IPS-11a (cell line): ENCODE measurements around the gene GARIN5A.
"Not testable (repeated sequence)": the region's sequence is repeated elsewhere in the genome, so short reads cannot be mapped to it uniquely, and the experiment has no call there.

ENCODE experiments used
- H3K4me3 ChIP-seq: one replicate; pipeline ENCODE4 v1.5.1; 2013; ENCODE audit warnings: low read depth, low read length, control low read depth

Gene GARIN5A

GRCh38 chr19:50465986-50466705 is 10.5 kb downstream of the GARIN5A start:
- no peak overlapping the region for H3K4me3 ChIP-seq

GRCh38 chr19:50465000-50465399 is 11.6 kb downstream of the GARIN5A start:
- H3K4me3 ChIP-seq = no peak overlapping the region

GRCh38 chr19:50464348-50464747 is 12.3 kb downstream of the GARIN5A start:
- H3K4me3 ChIP-seq = no peak overlapping the region

DNA sequence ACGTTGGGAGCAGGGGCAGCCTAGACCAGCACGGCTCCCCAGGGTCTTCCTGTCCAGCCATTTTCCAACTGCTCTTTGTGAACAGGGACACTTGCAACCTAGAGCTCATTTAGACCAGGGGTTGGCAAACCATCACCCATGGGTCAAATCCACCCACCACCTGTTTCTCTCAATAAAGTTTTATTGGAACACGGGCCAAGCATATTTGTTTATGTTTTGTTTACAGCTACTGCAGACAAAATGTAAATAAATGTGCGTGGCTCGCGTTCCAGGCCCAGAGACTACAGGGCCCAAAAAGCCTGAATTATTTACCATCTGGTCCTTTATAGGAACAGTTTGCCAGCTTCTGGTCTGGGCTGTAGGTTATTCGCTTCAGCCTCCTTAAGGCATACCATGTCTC is 13.7 kb downstream of the GARIN5A start:
- H3K4me3 ChIP-seq = no peak overlapping the region

- no peak overlapping the region for H3K4me3 ChIP-seq
Measured at GRCh38 chr19:50461066-50461875, 15.4 kb downstream of the GARIN5A start.

DNA sequence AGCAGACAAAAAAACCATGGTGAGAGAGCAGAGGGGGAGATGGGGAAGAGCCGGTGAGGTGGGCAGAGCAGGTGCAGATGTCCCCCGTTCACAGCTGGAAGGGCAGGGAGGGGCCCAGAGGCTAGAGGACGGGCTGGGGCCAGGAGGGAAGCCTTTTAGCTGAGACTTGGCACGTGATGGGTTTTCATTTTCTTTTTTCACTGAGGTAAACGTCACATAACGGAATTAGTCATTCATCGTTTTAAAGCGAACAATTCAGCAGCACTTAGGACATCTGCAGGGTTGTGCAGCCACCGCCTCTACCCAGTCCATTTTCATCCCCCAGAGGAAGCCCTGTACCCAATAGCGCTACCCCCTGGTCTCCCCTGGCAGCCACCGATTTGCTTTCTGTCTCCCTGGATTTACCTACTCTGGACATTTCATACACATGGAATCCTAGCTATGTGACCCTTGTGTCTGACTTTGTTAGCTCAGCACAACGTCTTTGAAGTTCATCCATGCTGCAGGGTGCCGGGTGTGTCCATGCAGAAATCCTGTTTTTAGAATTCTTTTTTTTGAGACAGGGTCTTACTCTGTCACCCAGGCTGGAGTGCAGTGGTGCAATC is 16.4 kb downstream of the GARIN5A start:
- H3K4me3 ChIP-seq = no peak overlapping the region

GRCh38 chr19:50459638-50460037 is 17.0 kb downstream of the GARIN5A start:
- no peak overlapping the region for H3K4me3 ChIP-seq

GRCh38 chr19:50459067-50459456 is 17.6 kb downstream of the GARIN5A start:
- no peak overlapping the region for H3K4me3 ChIP-seq

DNA sequence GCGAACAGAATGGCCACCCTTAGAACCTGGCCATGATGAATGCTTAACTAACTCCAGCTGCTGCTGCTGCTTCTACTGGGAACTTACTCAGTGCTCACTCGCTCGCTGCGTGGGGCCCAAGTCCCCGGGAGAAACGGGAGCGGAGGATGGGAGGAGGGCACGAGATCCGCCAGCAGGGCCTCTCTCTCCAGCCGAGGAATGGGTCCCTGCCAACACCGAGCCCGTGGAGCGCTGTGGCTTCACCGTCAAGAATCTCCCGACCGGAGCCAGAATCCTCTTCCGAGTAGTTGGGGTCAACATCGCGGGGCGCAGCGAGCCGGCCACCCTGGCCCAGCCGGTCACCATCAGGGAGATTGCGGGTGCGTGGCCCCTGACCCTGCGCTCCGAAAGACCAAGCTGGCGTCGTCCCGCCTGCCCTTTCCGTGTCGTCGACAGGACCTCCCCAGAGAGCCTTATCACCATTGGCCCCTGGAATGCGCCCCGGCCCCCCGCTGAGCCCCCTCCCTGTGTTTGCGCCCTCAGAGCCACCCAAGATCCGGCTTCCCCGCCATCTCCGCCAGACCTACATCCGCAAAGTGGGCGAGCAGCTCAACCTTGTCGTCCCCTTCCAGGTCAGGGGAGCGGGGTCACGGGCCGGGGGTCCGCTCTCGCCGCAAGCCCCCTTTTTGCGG is 18.1 kb downstream of the GARIN5A start:
- H3K4me3 ChIP-seq = no peak overlapping the region

- no peak overlapping the region for H3K4me3 ChIP-seq
Measured at GRCh38 chr19:50457300-50457699, 19.3 kb downstream of the GARIN5A start.

- H3K4me3 ChIP-seq = no peak overlapping the region
Measured at GRCh38 chr19:50455992-50456391, 20.7 kb downstream of the GARIN5A start.

DNA sequence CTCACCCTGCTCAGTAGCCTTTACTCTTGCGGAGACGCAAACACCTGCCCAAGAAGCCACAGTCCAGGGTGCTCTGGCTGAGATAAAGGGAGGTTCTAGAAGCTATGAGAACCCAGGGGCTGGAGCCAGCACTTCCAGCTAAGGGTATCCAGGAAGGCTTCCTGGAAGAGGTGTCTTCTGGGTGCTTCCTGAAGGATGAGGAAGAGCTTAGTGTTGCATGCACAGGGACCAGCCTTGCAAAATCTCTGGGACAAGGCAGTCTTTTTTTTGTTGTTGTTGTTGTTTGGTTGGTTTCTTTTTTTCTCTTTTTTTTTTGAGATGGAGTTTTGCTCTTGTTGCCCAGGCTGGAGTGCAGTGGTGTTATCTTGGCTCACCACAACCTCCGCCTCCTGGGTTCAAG is 23.4 kb downstream of the GARIN5A start:
- no peak overlapping the region for H3K4me3 ChIP-seq

- no peak overlapping the region for H3K4me3 ChIP-seq
Measured at GRCh38 chr19:50451223-50451534, 25.5 kb downstream of the GARIN5A start.

- no peak overlapping the region for H3K4me3 ChIP-seq
Measured at GRCh38 chr19:50450369-50451222, 26.1 kb downstream of the GARIN5A start.

- no peak overlapping the region for H3K4me3 ChIP-seq
Measured at GRCh38 chr19:50449236-50449899, 27.3 kb downstream of the GARIN5A start.

- H3K4me3 ChIP-seq = no peak overlapping the region
Measured at GRCh38 chr19:50447750-50448149, 28.9 kb downstream of the GARIN5A start.

DNA sequence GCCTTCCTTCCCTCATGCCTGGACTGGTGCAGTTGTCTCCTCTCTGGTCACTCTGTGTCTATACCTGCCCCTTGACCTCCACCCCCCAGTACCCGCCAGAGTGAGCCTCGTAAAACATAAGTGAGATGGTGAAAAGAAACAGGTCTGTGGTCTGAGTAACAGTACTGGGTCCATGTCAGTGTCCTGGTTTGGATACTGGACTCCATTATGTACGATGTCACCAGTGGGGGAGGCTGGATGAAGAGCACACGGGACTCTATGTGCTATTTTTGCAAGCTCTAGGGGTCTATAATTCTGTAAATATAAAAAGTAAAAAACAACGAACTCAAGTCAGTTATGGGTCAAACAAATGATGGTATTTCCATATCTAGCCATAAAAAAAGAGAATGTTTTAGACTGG is 29.6 kb downstream of the GARIN5A start:
- H3K4me3 ChIP-seq = no peak overlapping the region

GRCh38 chr19:50444059-50444458 is 32.6 kb downstream of the GARIN5A start:
- no peak overlapping the region for H3K4me3 ChIP-seq

DNA sequence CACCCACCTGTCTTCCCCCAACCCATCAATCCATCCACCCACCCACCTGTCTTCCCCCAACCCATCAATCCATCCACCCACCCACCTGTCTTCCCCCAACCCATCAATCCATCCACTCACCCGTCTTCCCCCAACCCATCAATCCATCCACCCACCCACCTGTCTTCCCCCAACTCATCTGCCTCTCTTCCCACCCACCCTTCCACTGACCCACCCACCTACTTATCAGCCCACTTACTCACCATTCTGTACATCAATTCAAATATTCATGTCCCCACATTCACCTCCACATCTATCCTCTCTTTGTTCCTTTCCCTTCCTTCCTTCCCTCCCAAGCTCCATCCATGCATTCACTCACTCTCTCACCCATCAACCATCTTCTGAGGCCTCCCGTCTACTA is 37.5 kb downstream of the GARIN5A start:
- H3K4me3 ChIP-seq = not testable (repeated sequence)

GRCh38 chr19:50437862-50438449 is 38.7 kb downstream of the GARIN5A start:
- H3K4me3 ChIP-seq = no peak overlapping the region
